Measurements from ENCODE around the gene PGC.

DNA sequence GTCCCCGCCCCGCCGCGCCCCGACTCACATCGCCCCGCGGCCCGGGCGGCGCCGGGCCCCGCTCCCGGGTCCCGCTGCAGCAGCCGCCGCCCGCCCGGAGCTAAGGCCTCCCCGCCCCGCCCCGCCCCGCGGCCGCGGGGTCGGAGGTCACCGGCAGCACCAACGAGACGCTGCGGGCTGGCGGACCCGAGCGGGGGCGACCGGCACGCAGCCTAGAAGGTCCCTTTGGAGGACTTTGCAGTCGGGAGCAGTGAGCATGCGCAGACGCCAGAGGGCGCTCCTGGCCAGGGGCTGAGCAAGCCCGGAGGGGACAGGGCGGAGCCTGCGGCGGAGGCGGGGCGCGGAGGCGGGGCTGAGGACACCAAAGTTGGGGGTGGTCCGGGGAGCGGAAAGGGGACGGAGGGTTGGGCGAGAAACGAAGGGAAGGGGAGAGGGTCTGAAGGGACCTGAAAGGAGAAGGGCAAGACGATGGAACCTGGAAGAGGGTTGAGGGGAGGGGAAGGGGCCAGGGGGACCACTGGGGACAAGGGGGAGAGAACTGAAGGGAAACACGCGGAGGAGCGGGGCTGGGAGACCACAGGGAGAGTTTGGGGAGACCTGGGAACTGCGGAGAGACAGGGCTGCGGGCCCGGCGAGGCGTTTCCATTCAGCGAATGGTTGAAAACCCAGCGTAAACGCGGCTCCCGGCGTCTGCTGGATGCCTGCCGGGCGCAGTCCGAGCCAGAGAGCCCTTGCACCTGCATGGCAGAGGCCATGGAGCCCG, 32.8 kb upstream of the PGC start, which contains the start of gene FRS3:
- no peak for TF ChIP-seq POLR2A (IDR thresholded peaks at IDR 0.05)
- TF ChIP-seq, protein P1, sequence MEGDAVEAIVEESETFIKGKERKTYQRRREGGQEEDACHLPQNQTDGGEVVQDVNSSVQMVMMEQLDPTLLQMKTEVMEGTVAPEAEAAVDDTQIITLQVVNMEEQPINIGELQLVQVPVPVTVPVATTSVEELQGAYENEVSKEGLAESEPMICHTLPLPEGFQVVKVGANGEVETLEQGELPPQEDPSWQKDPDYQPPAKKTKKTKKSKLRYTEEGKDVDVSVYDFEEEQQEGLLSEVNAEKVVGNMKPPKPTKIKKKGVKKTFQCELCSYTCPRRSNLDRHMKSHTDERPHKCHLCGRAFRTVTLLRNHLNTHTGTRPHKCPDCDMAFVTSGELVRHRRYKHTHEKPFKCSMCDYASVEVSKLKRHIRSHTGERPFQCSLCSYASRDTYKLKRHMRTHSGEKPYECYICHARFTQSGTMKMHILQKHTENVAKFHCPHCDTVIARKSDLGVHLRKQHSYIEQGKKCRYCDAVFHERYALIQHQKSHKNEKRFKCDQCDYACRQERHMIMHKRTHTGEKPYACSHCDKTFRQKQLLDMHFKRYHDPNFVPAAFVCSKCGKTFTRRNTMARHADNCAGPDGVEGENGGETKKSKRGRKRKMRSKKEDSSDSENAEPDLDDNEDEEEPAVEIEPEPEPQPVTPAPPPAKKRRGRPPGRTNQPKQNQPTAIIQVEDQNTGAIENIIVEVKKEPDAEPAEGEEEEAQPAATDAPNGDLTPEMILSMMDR (IDR thresholded peaks at IDR 0.05), result peak; percentile 80 to 93 (median 88)
- peak; percentile 12 to 65 (median 36) for TF ChIP-seq POLR2AphosphoS5 (IDR thresholded peaks at IDR 0.05)

Measured in sigmoid colon (tissue), 4 donors.